ENCODE results near the gene REELD1.

DNA sequence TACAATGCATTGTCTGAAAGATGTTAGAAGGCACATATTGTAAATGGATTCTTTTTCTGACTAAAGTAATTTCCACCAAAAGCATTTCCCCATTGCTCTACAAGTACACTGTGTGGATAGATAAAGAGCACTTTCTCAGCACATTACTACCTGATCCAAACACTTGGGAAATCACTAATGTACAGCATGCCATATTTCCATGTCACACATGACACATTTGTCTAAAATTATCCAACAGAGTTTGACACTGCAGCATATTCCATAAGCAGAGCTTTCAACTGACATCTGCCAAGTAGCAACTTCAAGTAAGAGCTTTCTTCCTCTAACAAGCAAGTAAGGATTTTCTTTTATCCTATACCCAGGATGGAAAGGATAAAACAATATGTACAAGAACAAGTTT is 49.5 kb downstream of the REELD1 start:
- TF ChIP-seq, protein P1, sequence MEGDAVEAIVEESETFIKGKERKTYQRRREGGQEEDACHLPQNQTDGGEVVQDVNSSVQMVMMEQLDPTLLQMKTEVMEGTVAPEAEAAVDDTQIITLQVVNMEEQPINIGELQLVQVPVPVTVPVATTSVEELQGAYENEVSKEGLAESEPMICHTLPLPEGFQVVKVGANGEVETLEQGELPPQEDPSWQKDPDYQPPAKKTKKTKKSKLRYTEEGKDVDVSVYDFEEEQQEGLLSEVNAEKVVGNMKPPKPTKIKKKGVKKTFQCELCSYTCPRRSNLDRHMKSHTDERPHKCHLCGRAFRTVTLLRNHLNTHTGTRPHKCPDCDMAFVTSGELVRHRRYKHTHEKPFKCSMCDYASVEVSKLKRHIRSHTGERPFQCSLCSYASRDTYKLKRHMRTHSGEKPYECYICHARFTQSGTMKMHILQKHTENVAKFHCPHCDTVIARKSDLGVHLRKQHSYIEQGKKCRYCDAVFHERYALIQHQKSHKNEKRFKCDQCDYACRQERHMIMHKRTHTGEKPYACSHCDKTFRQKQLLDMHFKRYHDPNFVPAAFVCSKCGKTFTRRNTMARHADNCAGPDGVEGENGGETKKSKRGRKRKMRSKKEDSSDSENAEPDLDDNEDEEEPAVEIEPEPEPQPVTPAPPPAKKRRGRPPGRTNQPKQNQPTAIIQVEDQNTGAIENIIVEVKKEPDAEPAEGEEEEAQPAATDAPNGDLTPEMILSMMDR (IDR thresholded peaks at IDR 0.05), result no peak
- no peak for TF ChIP-seq POLR2A (IDR thresholded peaks at IDR 0.05)
- no peak for TF ChIP-seq POLR2AphosphoS5 (IDR thresholded peaks at IDR 0.05; ENCODE audit: insufficient read depth in 1 of 2, low read depth in 1 of 2)

Data from vagina (tissue), 2 donors.